ENCODE data around the gene P3H1. TPM values are rescaled to one million over a fixed set of nuclear protein-coding genes. Genes with fewer than 3 reads are reported as not detected.

P3H1 gene
- total and polyA plus RNA-seq, 2 experiments from 2014 or later, result 51.1 to 75.1 TPM

DNA sequence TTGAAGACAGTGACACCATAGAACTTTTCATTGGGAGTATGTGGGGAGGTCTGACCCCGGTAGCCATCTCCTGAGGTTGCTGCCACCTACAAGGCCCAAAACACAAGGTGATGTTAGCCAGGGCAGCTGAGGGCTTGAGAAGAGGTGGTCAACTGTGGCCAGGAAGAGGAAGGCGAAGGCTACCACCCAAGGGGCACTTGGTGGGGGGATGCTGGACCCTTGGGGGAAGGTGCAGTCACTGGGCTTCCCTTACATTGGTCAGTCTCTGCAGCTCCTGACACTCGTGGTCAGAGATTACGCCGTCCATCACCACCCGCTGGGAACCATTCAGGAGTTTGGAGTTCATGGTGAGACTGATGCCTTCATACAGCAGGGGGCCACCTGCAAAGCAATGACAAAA lies 14.5 kb downstream of the P3H1 start:
- H3F3A ChIP-seq (replicated peaks; ENCODE audit: low read depth), result 0 out of 2 replicates have a peak, but pooled peaks cover 2% of the 10 kb centered on the region
- Mint-ChIP-seq H3K27me3 (ENCODE audit: insufficient read depth, low read depth, poor library complexity) (peaks cover 15% of the 10 kb centered on the region), H3K9me3 (peaks cover 18% of the 10 kb centered on the region), H3K4me3 (no peak overlapping the region), H3K27ac (no peak overlapping the region), H3K4me1 (peaks cover 2% of the 10 kb centered on the region), H3K36me3 (ENCODE audit: low read depth) (peaks cover 78% of the 10 kb centered on the region)
- no peak for ATAC-seq
- TF ChIP-seq REST (IDR thresholded peaks at IDR 0.05; ENCODE audit: unreplicated experiment) (no peak), ZNF331 (CRISPR knock-in tag; IDR thresholded peaks at IDR 0.05; ENCODE audit: low read depth) (no peak), POLR2AphosphoS5 (IDR thresholded peaks at IDR 0.05; ENCODE audit: low read depth) (no peak), EZH2 (IDR thresholded peaks at IDR 0.05; ENCODE audit: low read depth, unreplicated experiment) (no peak), ZNF114 (CRISPR knock-in tag; IDR thresholded peaks at IDR 0.05) (no peak), NANOG (IDR thresholded peaks at IDR 0.05; ENCODE audit: borderline replicate concordance) (no peak), CREB1 (CRISPR knock-in tag; IDR thresholded peaks at IDR 0.05; ENCODE audit: low read depth) (no peak), CTCF (conservative IDR thresholded peaks at IDR 0.05; ENCODE audit: low read depth in 2 of 2) (no peak), JUNB (IDR thresholded peaks at IDR 0.05; ENCODE audit: unreplicated experiment) (no peak), STAT1 (IDR thresholded peaks at IDR 0.05; ENCODE audit: unreplicated experiment) (no peak), EZH2phosphoT487 (IDR thresholded peaks at IDR 0.05; ENCODE audit: unreplicated experiment) (no peak)
- TF ChIP-seq, protein P1, sequence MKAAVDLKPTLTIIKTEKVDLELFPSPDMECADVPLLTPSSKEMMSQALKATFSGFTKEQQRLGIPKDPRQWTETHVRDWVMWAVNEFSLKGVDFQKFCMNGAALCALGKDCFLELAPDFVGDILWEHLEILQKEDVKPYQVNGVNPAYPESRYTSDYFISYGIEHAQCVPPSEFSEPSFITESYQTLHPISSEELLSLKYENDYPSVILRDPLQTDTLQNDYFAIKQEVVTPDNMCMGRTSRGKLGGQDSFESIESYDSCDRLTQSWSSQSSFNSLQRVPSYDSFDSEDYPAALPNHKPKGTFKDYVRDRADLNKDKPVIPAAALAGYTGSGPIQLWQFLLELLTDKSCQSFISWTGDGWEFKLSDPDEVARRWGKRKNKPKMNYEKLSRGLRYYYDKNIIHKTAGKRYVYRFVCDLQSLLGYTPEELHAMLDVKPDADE (IDR thresholded peaks at IDR 0.05), result no peak
- TF ChIP-seq, protein P2, sequence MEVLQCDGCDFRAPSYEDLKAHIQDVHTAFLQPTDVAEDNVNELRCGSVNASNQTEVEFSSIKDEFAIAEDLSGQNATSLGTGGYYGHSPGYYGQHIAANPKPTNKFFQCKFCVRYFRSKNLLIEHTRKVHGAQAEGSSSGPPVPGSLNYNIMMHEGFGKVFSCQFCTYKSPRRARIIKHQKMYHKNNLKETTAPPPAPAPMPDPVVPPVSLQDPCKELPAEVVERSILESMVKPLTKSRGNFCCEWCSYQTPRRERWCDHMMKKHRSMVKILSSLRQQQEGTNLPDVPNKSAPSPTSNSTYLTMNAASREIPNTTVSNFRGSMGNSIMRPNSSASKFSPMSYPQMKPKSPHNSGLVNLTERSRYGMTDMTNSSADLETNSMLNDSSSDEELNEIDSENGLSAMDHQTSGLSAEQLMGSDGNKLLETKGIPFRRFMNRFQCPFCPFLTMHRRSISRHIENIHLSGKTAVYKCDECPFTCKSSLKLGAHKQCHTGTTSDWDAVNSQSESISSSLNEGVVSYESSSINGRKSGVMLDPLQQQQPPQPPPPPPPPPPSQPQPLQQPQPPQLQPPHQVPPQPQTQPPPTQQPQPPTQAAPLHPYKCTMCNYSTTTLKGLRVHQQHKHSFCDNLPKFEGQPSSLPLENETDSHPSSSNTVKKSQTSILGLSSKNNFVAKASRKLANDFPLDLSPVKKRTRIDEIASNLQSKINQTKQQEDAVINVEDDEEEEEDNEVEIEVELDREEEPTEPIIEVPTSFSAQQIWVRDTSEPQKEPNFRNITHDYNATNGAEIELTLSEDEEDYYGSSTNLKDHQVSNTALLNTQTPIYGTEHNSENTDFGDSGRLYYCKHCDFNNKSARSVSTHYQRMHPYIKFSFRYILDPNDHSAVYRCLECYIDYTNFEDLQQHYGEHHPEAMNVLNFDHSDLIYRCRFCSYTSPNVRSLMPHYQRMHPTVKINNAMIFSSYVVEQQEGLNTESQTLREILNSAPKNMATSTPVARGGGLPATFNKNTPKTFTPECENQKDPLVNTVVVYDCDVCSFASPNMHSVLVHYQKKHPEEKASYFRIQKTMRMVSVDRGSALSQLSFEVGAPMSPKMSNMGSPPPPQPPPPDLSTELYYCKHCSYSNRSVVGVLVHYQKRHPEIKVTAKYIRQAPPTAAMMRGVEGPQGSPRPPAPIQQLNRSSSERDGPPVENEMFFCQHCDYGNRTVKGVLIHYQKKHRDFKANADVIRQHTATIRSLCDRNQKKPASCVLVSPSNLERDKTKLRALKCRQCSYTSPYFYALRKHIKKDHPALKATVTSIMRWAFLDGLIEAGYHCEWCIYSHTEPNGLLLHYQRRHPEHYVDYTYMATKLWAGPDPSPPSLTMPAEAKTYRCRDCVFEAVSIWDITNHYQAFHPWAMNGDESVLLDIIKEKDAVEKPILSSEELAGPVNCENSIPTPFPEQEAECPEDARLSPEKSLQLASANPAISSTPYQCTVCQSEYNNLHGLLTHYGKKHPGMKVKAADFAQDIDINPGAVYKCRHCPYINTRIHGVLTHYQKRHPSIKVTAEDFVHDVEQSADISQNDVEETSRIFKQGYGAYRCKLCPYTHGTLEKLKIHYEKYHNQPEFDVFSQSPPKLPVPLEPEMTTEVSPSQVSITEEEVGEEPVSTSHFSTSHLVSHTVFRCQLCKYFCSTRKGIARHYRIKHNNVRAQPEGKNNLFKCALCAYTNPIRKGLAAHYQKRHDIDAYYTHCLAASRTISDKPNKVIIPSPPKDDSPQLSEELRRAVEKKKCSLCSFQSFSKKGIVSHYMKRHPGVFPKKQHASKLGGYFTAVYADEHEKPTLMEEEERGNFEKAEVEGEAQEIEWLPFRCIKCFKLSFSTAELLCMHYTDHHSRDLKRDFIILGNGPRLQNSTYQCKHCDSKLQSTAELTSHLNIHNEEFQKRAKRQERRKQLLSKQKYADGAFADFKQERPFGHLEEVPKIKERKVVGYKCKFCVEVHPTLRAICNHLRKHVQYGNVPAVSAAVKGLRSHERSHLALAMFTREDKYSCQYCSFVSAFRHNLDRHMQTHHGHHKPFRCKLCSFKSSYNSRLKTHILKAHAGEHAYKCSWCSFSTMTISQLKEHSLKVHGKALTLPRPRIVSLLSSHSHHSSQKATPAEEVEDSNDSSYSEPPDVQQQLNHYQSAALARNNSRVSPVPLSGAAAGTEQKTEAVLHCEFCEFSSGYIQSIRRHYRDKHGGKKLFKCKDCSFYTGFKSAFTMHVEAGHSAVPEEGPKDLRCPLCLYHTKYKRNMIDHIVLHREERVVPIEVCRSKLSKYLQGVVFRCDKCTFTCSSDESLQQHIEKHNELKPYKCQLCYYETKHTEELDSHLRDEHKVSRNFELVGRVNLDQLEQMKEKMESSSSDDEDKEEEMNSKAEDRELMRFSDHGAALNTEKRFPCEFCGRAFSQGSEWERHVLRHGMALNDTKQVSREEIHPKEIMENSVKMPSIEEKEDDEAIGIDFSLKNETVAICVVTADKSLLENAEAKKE (CRISPR knock-in tag; IDR thresholded peaks at IDR 0.05), result no peak
- H3K4me1 ChIP-seq (ENCODE audit: insufficient read depth), result no peaks in the 10 kb centered on the region
- no peaks in the 10 kb centered on the region; the same call in 1 of the 2 replicates for H3K9me2 ChIP-seq (ENCODE audit: insufficient read depth)
- no peaks in the 10 kb centered on the region for H3K79me2 ChIP-seq (replicated peaks; ENCODE audit: insufficient read depth)
- H3K4me3 ChIP-seq, result no peak overlapping the region
- H4K20me1 ChIP-seq (replicated peaks; ENCODE audit: insufficient read depth), result no peaks in the 10 kb centered on the region; the same call in 1 of the 2 replicates
- no peak for DNase-seq (ENCODE audit: low spot score)
- no peaks in the 10 kb centered on the region for H3K27me3 ChIP-seq (ENCODE audit: insufficient read depth)
- peaks cover 50% of the 10 kb centered on the region for H3K36me3 ChIP-seq (ENCODE audit: insufficient read depth)
- H3K27ac ChIP-seq (ENCODE audit: low read depth), result no peak overlapping the region
- H2AFZ ChIP-seq, result no peak overlapping the region
- no peak overlapping the region for H3K4me2 ChIP-seq
